Esophagus muscularis mucosa (tissue), 4 donors: ENCODE results near the gene GDPGP1. TPM values are rescaled to one million over a fixed set of nuclear protein-coding genes. Genes with fewer than 3 reads are reported as not detected.
A peak's percentile ranks its signal among the peaks of the same experiment; 100 is the strongest.

ENCODE experiments used
- DNase-seq: peaks from one replicate; pipeline ENCODE4 v3.0.0-alpha.2; 2017; ENCODE audit errors: extremely low spot score
- H3K27ac ChIP-seq, 4 donors: fragments of 200-600 bp; sonication (generic); replicated peaks in 1 of 4; 1 replicate in 3 of 4; 2 replicates in 1 of 4; pipeline ENCODE4 v1.5.1; 2016 to 2019; ENCODE audit warnings: mild to moderate bottlenecking in 1 of 4
- H3K27me3 ChIP-seq, 4 donors: fragments of 200-600 bp; sonication (generic); one replicate each; pipeline versions ENCODE4 v1.5.1 to v1.6.0; 2016 to 2019
- H3K36me3 ChIP-seq, 4 donors: fragments of 200-600 bp; sonication (generic); one replicate each; pipeline ENCODE4 v1.5.1; 2016 to 2019
- H3K4me1 ChIP-seq, 4 donors: fragments of 200-600 bp; sonication (generic); one replicate each; pipeline ENCODE4 v1.5.1; 2016 to 2019
- H3K4me3 ChIP-seq, 4 donors: fragments of 200-600 bp; sonication (generic); 1 replicate in 2 of 4; 2 replicates in 2 of 4; pipeline ENCODE4 v1.5.1; 2016 to 2019; ENCODE audit warnings: mild to moderate bottlenecking in 4 of 4, moderate library complexity in 1 of 4
- H3K9me3 ChIP-seq, 4 donors: fragments of 200-600 bp; sonication (generic); 1 replicate in 3 of 4; 2 replicates in 1 of 4; pipeline ENCODE4 v1.5.1; 2016 to 2019
- CTCF ChIP-seq, 3 experiments: fragments of 200-600 bp in 2 of 3; fragments of 450-650 bp in 1 of 3; sonication (generic) in 2 of 3; IDR thresholded peaks; one replicate each; pipeline ENCODE4 v1.5.1; 2017 to 2019; ENCODE audit warnings: antibody characterized with exemption in 3 of 3, mild to moderate bottlenecking in 2 of 3, moderate library complexity in 1 of 3
- EP300 ChIP-seq: sonication (generic); formaldehyde crosslinking; IDR thresholded peaks from one replicate; pipeline ENCODE4 v1.6.1; 2017; ENCODE audit warnings: antibody characterized with exemption
- POLR2A ChIP-seq: fragments of 450-650 bp; IDR thresholded peaks from one replicate; pipeline ENCODE4 v1.6.1; 2017; ENCODE audit warnings: antibody characterized with exemption, moderate library complexity, mild to moderate bottlenecking, low read depth
- POLR2AphosphoS5 ChIP-seq, 2 donors: sonication (generic); formaldehyde crosslinking; IDR thresholded peaks; one replicate each; pipeline ENCODE4 v1.6.1; 2017; ENCODE audit warnings: antibody characterized with exemption in 2 of 2
- WGBS: methylation state at CpG from one replicate; pipeline ENCODE4 v1.1.5; 2018; 5-methylcytosine and 5-hydroxymethylcytosine counted together
- intact Hi-C: fragments of 100-400 bp; cut with DNase I; formaldehyde crosslinking; loops from one replicate; pipeline ENCODE4 v1.15.1; 2023
- total RNA-seq, 4 donors: library from RNA; depleted of rRNA; stranded (reverse); fragments of >200 nt; gene quantifications; one replicate each; pipeline versions ENCODE4 v1.1.0 to v1.2.1, GENCODE V29; 2016

GDPGP1 gene
- total RNA-seq, 4 donors from 2014 or later: 3.8 to 7.4 (median 5.3) TPM

- Histone ChIP-seq H3K9me3 (no peaks in the 10 kb centered on the region), H3K27me3 (no peaks in the 10 kb centered on the region), H3K36me3 (peaks cover 0 to 2% (median 0%) of the 10 kb centered on the region in 4 donors), H3K4me3 (peak overlapping the region in 2 of 4 donors; percentile 4 to 9), H3K4me1 (peaks cover 46 to 84% (median 79%) of the 10 kb centered on the region in 4 donors), H3K27ac (peak overlapping the region; percentile 94 to 100 (median 97))
- TF ChIP-seq EP300: no peak
- TF ChIP-seq POLR2AphosphoS5 (IDR thresholded peaks at IDR 0.05): peak; percentile 29 to 51
- intact Hi-C loops: no loop called here
- no peak for DNase-seq
- 40% methylated on average over 4 of the region's 7 CpGs for WGBS
These were observed 42.1 kb upstream of the GDPGP1 start for GRCh38 chr15:90191794-90192509.

- Histone ChIP-seq H3K4me3 (peak overlapping the region in 2 of 4 donors; percentile 5 to 10), H3K27ac (peak overlapping the region; percentile 94 to 100 (median 97)), H3K4me1 (peaks cover 39 to 77% (median 72%) of the 10 kb centered on the region in 4 donors), H3K27me3 (no peaks in the 10 kb centered on the region), H3K36me3 (peaks cover 0 to 4% (median 0%) of the 10 kb centered on the region in 4 donors), H3K9me3 (no peaks in the 10 kb centered on the region)
- intact Hi-C loops: no loop called here
- 40% methylated on average over 11 of the region's 16 CpGs for WGBS
- DNase-seq: no peak
- TF ChIP-seq EP300: no peak
- peak; percentile 71 to 80 for TF ChIP-seq POLR2AphosphoS5 (IDR thresholded peaks at IDR 0.05)
These were observed 40.8 kb upstream of the GDPGP1 start for GRCh38 chr15:90192961-90193786.

- no peaks in the 10 kb centered on the region for H3K27me3 ChIP-seq
- H3K4me3 ChIP-seq: no peak overlapping the region
- intact Hi-C loops: no loop called here
- 92% methylated on average over 2 of the region's 2 CpGs for WGBS
- H3K4me1 ChIP-seq: peaks cover 39 to 75% (median 69%) of the 10 kb centered on the region in 4 donors
- H3K9me3 ChIP-seq: no peaks in the 10 kb centered on the region
- peak overlapping the region; percentile 94 to 100 (median 97) for H3K27ac ChIP-seq
- no peak for DNase-seq
- H3K36me3 ChIP-seq: peaks cover 0 to 4% (median 0%) of the 10 kb centered on the region in 4 donors
- TF ChIP-seq POLR2A (no peak), EP300 (no peak), CTCF (IDR thresholded peaks at IDR 0.05) (no peak), POLR2AphosphoS5 (IDR thresholded peaks at IDR 0.05) (no peak)
These were observed 39.4 kb upstream of the GDPGP1 start for GRCh38 chr15:90194655-90195054.

GRCh38 chr15:90200534-90201129, 33.4 kb upstream of the GDPGP1 start:
- peaks cover 32 to 76% (median 65%) of the 10 kb centered on the region in 4 donors for H3K4me1 ChIP-seq
- TF ChIP-seq EP300: no peak
- no peak for TF ChIP-seq POLR2A
- TF ChIP-seq POLR2AphosphoS5 (IDR thresholded peaks at IDR 0.05): no peak
- no peak for TF ChIP-seq CTCF (IDR thresholded peaks at IDR 0.05)
- peak overlapping the region; percentile 83 to 86 (median 86) for H3K27ac ChIP-seq
- H3K4me3 ChIP-seq: peak overlapping the region; percentile 67 to 86 (median 83)
- H3K9me3 ChIP-seq: no peaks in the 10 kb centered on the region
- 0% methylated on average over 9 of the region's 24 CpGs for WGBS
- no peaks in the 10 kb centered on the region for H3K27me3 ChIP-seq
- DNase-seq: no peak
- peaks cover 0 to 12% (median 4%) of the 10 kb centered on the region in 4 donors for H3K36me3 ChIP-seq
- intact Hi-C loops: no loop called here

GRCh38 chr15:90201130-90201943, 32.7 kb upstream of the GDPGP1 start, which contains the start of gene SEMA4B:
Gene SEMA4B (plus strand): TSS chr15:90201330. CDS start chr15:90201579, 249 bp downstream.
- TF ChIP-seq POLR2AphosphoS5 (IDR thresholded peaks at IDR 0.05) (peak; percentile 31 to 67), CTCF (IDR thresholded peaks at IDR 0.05) (no peak), POLR2A (no peak), EP300 (no peak)
- Histone ChIP-seq H3K36me3 (peaks cover 0 to 19% (median 7%) of the 10 kb centered on the region in 4 donors), H3K4me1 (peaks cover 37 to 81% (median 72%) of the 10 kb centered on the region in 4 donors), H3K27me3 (no peaks in the 10 kb centered on the region), H3K27ac (peak within 1 kb of the TSS; percentile 83 to 86 (median 86)), H3K9me3 (no peaks in the 10 kb centered on the region), H3K4me3 (peak within 1 kb of the TSS; percentile 67 to 86 (median 83))
- no peak for DNase-seq
- WGBS: 0% methylated on average over 12 of the region's 88 CpGs
- intact Hi-C loops: no loop called here
